ENCODE results near the gene CAMSAP2.

The CAMSAP2 gene

GRCh38 chr1:200875416-200875815 lies 136.7 kb downstream of the CAMSAP2 start:
- POLR2A ChIA-PET (ENCODE audit: low non-redundant PET), result no interaction called here

GRCh38 chr1:200877010-200877409 lies 138.3 kb downstream of the CAMSAP2 start:
- ChIA-PET POLR2A (ENCODE audit: low non-redundant PET) (interaction anchor here (0.7 kb wide), 2 partner anchors 9 to 252 kb away, joined by 3 to 6 read pairs; no protein-coding TSS in a partner anchor), CTCF (interaction anchor here (0.6 to 0.8 kb wide), 4 partner anchors 11 to 461 kb away, joined by 3 to 8 read pairs (median 4); no protein-coding TSS in a partner anchor)
- H3K27ac ChIP-seq, result no peak overlapping the region
- no peak for DNase-seq (ENCODE audit: low spot score)
- TF ChIP-seq CTCF (conservative IDR thresholded peaks at IDR 0.05; ENCODE audit: low read depth), result no peak

More at GRCh38 chr1:200875416-200875815, 136.7 kb downstream of the CAMSAP2 start:
- CTCF ChIA-PET, result no interaction called here
- TF ChIP-seq CTCF (conservative IDR thresholded peaks at IDR 0.05; ENCODE audit: low read depth), result no peak
- no peak overlapping the region for H3K27ac ChIP-seq
- no peak for DNase-seq (ENCODE audit: low spot score)

- POLR2A ChIA-PET (ENCODE audit: low non-redundant PET), result interaction anchor here (0.7 kb wide), 1 partner anchor 10 kb away, joined by 6 read pairs; no protein-coding TSS in a partner anchor
- CTCF ChIA-PET, result interaction anchor here (0.6 kb wide), 3 partner anchors 24 to 111 kb away, joined by 3 to 8 read pairs (median 4); no protein-coding TSS in a partner anchor
- DNase-seq (ENCODE audit: low spot score), result no peak
- no peak for TF ChIP-seq CTCF (conservative IDR thresholded peaks at IDR 0.05; ENCODE audit: low read depth)
- no peak overlapping the region for H3K27ac ChIP-seq
Observed at GRCh38 chr1:200877839-200878551, 139.3 kb downstream of the CAMSAP2 start.

- no peak overlapping the region for H3K27ac ChIP-seq
- DNase-seq (ENCODE audit: low spot score), result no peak
- ChIA-PET POLR2A (ENCODE audit: low non-redundant PET) (no interaction called here), CTCF (interaction anchor here (0.6 to 1.2 kb wide), 3 partner anchors 10 to 26 kb away, joined by 3 to 11 read pairs (median 3); partner anchors contain the start of gene INAVA)
- no peak for TF ChIP-seq CTCF (conservative IDR thresholded peaks at IDR 0.05; ENCODE audit: low read depth)
Observed at GRCh38 chr1:200880212-200880611, 141.5 kb downstream of the CAMSAP2 start.

- ChIA-PET CTCF (interaction anchor here (1.0 kb wide), 1 partner anchor 18 kb away, joined by 3 read pairs; no protein-coding TSS in a partner anchor), POLR2A (ENCODE audit: low non-redundant PET) (no interaction called here)
- no peak for DNase-seq (ENCODE audit: low spot score)
- H3K27ac ChIP-seq, result no peak overlapping the region
- no peak for TF ChIP-seq CTCF (conservative IDR thresholded peaks at IDR 0.05; ENCODE audit: low read depth)
Observed at GRCh38 chr1:200883118-200883517, 144.4 kb downstream of the CAMSAP2 start.

- POLR2A ChIA-PET (ENCODE audit: low non-redundant PET), result no interaction called here
- no peak for DNase-seq (ENCODE audit: low spot score)
- no peak overlapping the region for H3K27ac ChIP-seq
- no peak for TF ChIP-seq CTCF (conservative IDR thresholded peaks at IDR 0.05; ENCODE audit: low read depth)
- CTCF ChIA-PET, result interaction anchor here (0.7 kb wide), 1 partner anchor 151 kb away, joined by 3 read pairs; no protein-coding TSS in a partner anchor
Observed at GRCh38 chr1:200885623-200886402, 147.1 kb downstream of the CAMSAP2 start.
